SK-N-SH (cell line): Measurements from ENCODE around the gene GRIK3. TPM values are rescaled to one million over a fixed set of nuclear protein-coding genes. Genes with fewer than 3 reads are reported as not detected.

Experiments
- CTCF ChIA-PET: fragments of 300-600, 350-600 bp; formaldehyde crosslinking; extraction: SDS; loops from one replicate; lab custom pipeline; 2021; lab: Yijun Ruan, JAX
- POLR2A ChIA-PET: fragments of 350-600 bp; sonication (Branson Sonifier 250); formaldehyde crosslinking; extraction: SDS; loops from one replicate; lab custom pipeline; 2020; ENCODE audit warnings: antibody characterized with exemption, inconsistent platforms; lab: Yijun Ruan, JAX
- DNase-seq: peaks from one replicate; pipeline ENCODE4 v3.0.0; 2012
- H2AFZ ChIP-seq: fragments of 200-600 bp; sonication (generic); 2 replicates; pipeline ENCODE4 v1.8.1; 2016; ENCODE audit warnings: antibody characterized with exemption, mild to moderate bottlenecking, low read depth
- H3F3A ChIP-seq: fragments of 200-600 bp; sonication (generic); replicated peaks from 2 replicates; pipeline ENCODE3; 2016; ENCODE audit warnings: antibody characterized with exemption, mild to moderate bottlenecking; ENCODE audit not compliant: insufficient read depth
- H3K27ac ChIP-seq, 2 experiments: fragments of 200-500 bp in 1 of 2; fragments of 200-600 bp in 1 of 2; sonication (Bioruptor generic) in 1 of 2; sonication (generic), shearing (Covaris generic) in 1 of 2; 2 replicates each; pipeline versions ENCODE4 v1.5.1 to v1.6.1; 2014 to 2016; ENCODE audit warnings: low read depth in 2 of 2, inconsistent platforms in 1 of 2, low read length in 1 of 2, mild to moderate bottlenecking in 1 of 2, mixed read lengths in 1 of 2
- H3K27me3 ChIP-seq: fragments of 200-600 bp; sonication (generic), shearing (Covaris generic); 2 replicates; pipeline ENCODE4 v1.6.1; 2016; ENCODE audit warnings: mixed run types; ENCODE audit not compliant: insufficient read depth
- H3K36me3 ChIP-seq, 2 experiments: fragments of 200-500 bp in 1 of 2; fragments of 200-600 bp in 1 of 2; sonication (Bioruptor generic) in 1 of 2; sonication (generic) in 1 of 2; replicated peaks in 1 of 2; 2 replicates each; pipeline versions ENCODE3 to v1.5.1; 2014 to 2016; ENCODE audit warnings: low read length in 1 of 2, mild to moderate bottlenecking in 1 of 2; ENCODE audit not compliant: insufficient read depth in 2 of 2, control insufficient read depth in 1 of 2
- H3K4me1 ChIP-seq, 2 experiments: fragments of 200-500 bp in 1 of 2; fragments of 200-600 bp in 1 of 2; sonication (Bioruptor generic) in 1 of 2; sonication (generic), shearing (Covaris generic) in 1 of 2; 2 replicates each; pipeline versions ENCODE4 v1.5.1 to v1.6.1; 2014 to 2016; ENCODE audit warnings: low read depth in 1 of 2, low read length in 1 of 2, mixed run types in 1 of 2; ENCODE audit not compliant: insufficient read depth in 2 of 2, control insufficient read depth in 1 of 2
- H3K4me2 ChIP-seq: fragments of 200-600 bp; sonication (generic), shearing (Covaris generic); 2 replicates; pipeline ENCODE4 v1.6.1; 2017; ENCODE audit warnings: mixed run types
- H3K4me3 ChIP-seq, 2 experiments: fragments of 200-500 bp in 1 of 2; fragments of 200-600 bp in 1 of 2; sonication (Bioruptor generic) in 1 of 2; sonication (generic), shearing (Covaris generic) in 1 of 2; 2 replicates each; pipeline versions ENCODE4 v1.5.1 to v1.8.1; 2014 to 2016; ENCODE audit warnings: low read depth in 2 of 2, inconsistent platforms in 1 of 2, low read length in 1 of 2, mild to moderate bottlenecking in 1 of 2, mixed read lengths in 1 of 2, moderate library complexity in 1 of 2
- H3K79me2 ChIP-seq: fragments of 200-600 bp; sonication (generic); 2 replicates; pipeline ENCODE4 v1.8.1; 2017; ENCODE audit warnings: mild to moderate bottlenecking; ENCODE audit not compliant: insufficient read depth
- H3K9ac ChIP-seq: fragments of 200-600 bp; sonication (generic); 2 replicates; pipeline ENCODE4 v1.6.1; 2017; ENCODE audit warnings: mixed run types
- H3K9me2 ChIP-seq: fragments of 200-600 bp; sonication (generic); 2 replicates; pipeline ENCODE4 v1.6.1; 2017; ENCODE audit warnings: mixed run types
- H3K9me3 ChIP-seq: fragments of 200-600 bp; sonication (generic); 2 replicates; pipeline ENCODE4 v1.6.1; 2017; ENCODE audit warnings: mixed run types, mild to moderate bottlenecking, moderate library complexity
- H4K20me1 ChIP-seq: fragments of 200-600 bp; sonication (generic); 2 replicates; pipeline ENCODE4 v1.6.1; 2017; ENCODE audit warnings: mild to moderate bottlenecking, mixed run types; ENCODE audit not compliant: insufficient read depth
- CHD2 ChIP-seq: fragments of 150-350 bp; IDR thresholded peaks from 2 replicates; pipeline ENCODE4 v1.6.1; 2018; ENCODE audit warnings: low read length; ENCODE audit not compliant: partially characterized antibody
- ELF1 ChIP-seq: IDR thresholded peaks from 2 replicates; pipeline ENCODE4 v1.4.0; 2012
- EZH2phosphoT487 ChIP-seq: fragments of 200-600 bp; sonication (generic); IDR thresholded peaks from 2 replicates; pipeline ENCODE4 v1.6.1; 2017; ENCODE audit warnings: low read depth, mixed run types, mild to moderate bottlenecking, antibody characterized with exemption, moderate library complexity, borderline replicate concordance
- FOSL2 ChIP-seq: IDR thresholded peaks from 2 replicates; pipeline ENCODE4 v1.4.0; 2012; ENCODE audit warnings: low read depth, mild to moderate bottlenecking, moderate library complexity, borderline replicate concordance
- FOXM1 ChIP-seq: IDR thresholded peaks from 2 replicates; pipeline ENCODE4 v1.4.0; 2012; ENCODE audit warnings: low read depth, mild to moderate bottlenecking
- GABPA ChIP-seq: IDR thresholded peaks from 2 replicates; pipeline ENCODE4 v1.4.0; 2012; ENCODE audit warnings: low read depth, mild to moderate bottlenecking
- JUND ChIP-seq: IDR thresholded peaks from 2 replicates; pipeline ENCODE4 v1.4.0; 2012
- MXI1 ChIP-seq: IDR thresholded peaks from 2 replicates; pipeline ENCODE4 v1.6.1; 2012; ENCODE audit warnings: mild to moderate bottlenecking, low read depth, low read length, improper control_type of control experiment
- NFIC ChIP-seq: IDR thresholded peaks from 2 replicates; pipeline ENCODE4 v1.4.0; 2012; ENCODE audit warnings: borderline replicate concordance
- NRF1 ChIP-seq: IDR thresholded peaks from 2 replicates; pipeline ENCODE4 v1.6.1; 2012; ENCODE audit warnings: low read depth, mild to moderate bottlenecking, low read length
- POLR2AphosphoS5 ChIP-seq: IDR thresholded peaks from 2 replicates; pipeline ENCODE4 v1.6.1; 2012; ENCODE audit warnings: low read depth, low read length
- RAD21 ChIP-seq: IDR thresholded peaks from 2 replicates; pipeline ENCODE4 v1.6.1; 2012; ENCODE audit warnings: mild to moderate bottlenecking, low read length
- RFX5 ChIP-seq: IDR thresholded peaks from 2 replicates; pipeline ENCODE4 v1.6.1; 2012; ENCODE audit warnings: mild to moderate bottlenecking, improper control_type of control experiment, low read length
- SIN3A ChIP-seq: IDR thresholded peaks from 2 replicates; pipeline ENCODE4 v1.6.1; 2012; ENCODE audit warnings: low read depth, mild to moderate bottlenecking, low read length, moderate library complexity, borderline replicate concordance
- SMC3 ChIP-seq: IDR thresholded peaks from 2 replicates; pipeline ENCODE4 v1.6.1; 2012; ENCODE audit warnings: low read depth, low read length, improper control_type of control experiment
- TCF12 ChIP-seq: IDR thresholded peaks from 2 replicates; pipeline ENCODE4 v1.4.0; 2012
- TEAD4 ChIP-seq: IDR thresholded peaks from 2 replicates; pipeline ENCODE4 v1.4.0; 2012; ENCODE audit warnings: mild to moderate bottlenecking, borderline replicate concordance; ENCODE audit not compliant: insufficient read depth
- YY1 ChIP-seq: IDR thresholded peaks from 2 replicates; pipeline ENCODE4 v1.4.0; 2012; ENCODE audit warnings: low read depth, mild to moderate bottlenecking
- WGBS: methylation state at CpG from one replicate; pipeline ENCODE4 v1.1.6; 2017; ENCODE audit warnings: low lambda C conversion rate; 5-methylcytosine and 5-hydroxymethylcytosine counted together
- polyA plus RNA-seq, 3 experiments: library from polyadenylated mRNA; depleted of rRNA; stranded (reverse); fragments of >200 nt; gene quantifications; 2 replicates each; pipeline ENCODE4 v1.2.3, GENCODE V29; 2012
- TF ChIP-seq, protein P1 (sequence below): IDR thresholded peaks from 2 replicates; pipeline ENCODE4 v1.6.1; 2012; ENCODE audit warnings: mild to moderate bottlenecking, low read depth, low read length, moderate library complexity
- TF ChIP-seq, protein P2 (sequence below): IDR thresholded peaks from 2 replicates; pipeline ENCODE4 v1.4.0; 2012; ENCODE audit warnings: low read depth, borderline replicate concordance
- TF ChIP-seq, protein P3 (sequence below): IDR thresholded peaks from 2 replicates; pipeline ENCODE4 v1.4.0; 2012; ENCODE audit warnings: low read depth, borderline replicate concordance
- TF ChIP-seq, protein P4 (sequence below): IDR thresholded peaks from 2 replicates; pipeline ENCODE4; 2012
- TF ChIP-seq, protein P5 (sequence below): IDR thresholded peaks from 2 replicates; pipeline ENCODE4 v1.4.0; 2012; ENCODE audit warnings: low read depth

The GRIK3 gene
- polyA plus RNA-seq, 1 of the 3 experiments (the other 2 are of a cell fraction) = not detected

DNA sequence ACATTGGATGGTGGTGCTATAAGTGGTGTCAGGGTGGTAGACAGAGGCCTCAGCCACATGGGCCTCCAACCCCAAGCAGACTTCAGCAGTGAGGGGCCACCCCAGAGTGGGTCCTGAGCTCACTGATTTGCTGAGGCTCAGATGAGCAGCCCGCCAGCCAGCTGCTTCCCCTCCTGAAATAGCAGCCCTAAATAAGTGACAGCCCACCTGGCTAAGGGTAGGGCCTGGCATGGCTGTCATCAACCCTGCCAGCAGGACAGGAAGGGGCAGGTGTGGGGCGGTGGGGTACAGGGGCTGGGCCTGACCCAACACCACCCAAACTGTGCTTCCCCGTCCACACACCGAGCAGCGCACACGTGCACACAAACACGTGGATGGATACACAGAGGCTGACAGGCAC, 79.3 kb downstream of the GRIK3 start:
- Histone ChIP-seq H3K27ac (no peak overlapping the region), H3K4me2 (no peak overlapping the region), H3K27me3 (no peaks in the 10 kb centered on the region), H3K36me3 (no peaks in the 10 kb centered on the region), H3K9me3 (no peaks in the 10 kb centered on the region), H3K9me2 (no peaks in the 10 kb centered on the region), H4K20me1 (no peaks in the 10 kb centered on the region), H3F3A (no peaks in the 10 kb centered on the region), H3K79me2 (no peaks in the 10 kb centered on the region), H3K4me1 (no peaks in the 10 kb centered on the region), H2AFZ (no peak overlapping the region), H3K9ac (no peak overlapping the region), H3K4me3 (no peak overlapping the region)
- DNase-seq = no peak
- CTCF ChIA-PET = no interaction called here
- no peak for TF ChIP-seq FOSL2
- no peak for TF ChIP-seq NFIC
- TF ChIP-seq, protein P1, sequence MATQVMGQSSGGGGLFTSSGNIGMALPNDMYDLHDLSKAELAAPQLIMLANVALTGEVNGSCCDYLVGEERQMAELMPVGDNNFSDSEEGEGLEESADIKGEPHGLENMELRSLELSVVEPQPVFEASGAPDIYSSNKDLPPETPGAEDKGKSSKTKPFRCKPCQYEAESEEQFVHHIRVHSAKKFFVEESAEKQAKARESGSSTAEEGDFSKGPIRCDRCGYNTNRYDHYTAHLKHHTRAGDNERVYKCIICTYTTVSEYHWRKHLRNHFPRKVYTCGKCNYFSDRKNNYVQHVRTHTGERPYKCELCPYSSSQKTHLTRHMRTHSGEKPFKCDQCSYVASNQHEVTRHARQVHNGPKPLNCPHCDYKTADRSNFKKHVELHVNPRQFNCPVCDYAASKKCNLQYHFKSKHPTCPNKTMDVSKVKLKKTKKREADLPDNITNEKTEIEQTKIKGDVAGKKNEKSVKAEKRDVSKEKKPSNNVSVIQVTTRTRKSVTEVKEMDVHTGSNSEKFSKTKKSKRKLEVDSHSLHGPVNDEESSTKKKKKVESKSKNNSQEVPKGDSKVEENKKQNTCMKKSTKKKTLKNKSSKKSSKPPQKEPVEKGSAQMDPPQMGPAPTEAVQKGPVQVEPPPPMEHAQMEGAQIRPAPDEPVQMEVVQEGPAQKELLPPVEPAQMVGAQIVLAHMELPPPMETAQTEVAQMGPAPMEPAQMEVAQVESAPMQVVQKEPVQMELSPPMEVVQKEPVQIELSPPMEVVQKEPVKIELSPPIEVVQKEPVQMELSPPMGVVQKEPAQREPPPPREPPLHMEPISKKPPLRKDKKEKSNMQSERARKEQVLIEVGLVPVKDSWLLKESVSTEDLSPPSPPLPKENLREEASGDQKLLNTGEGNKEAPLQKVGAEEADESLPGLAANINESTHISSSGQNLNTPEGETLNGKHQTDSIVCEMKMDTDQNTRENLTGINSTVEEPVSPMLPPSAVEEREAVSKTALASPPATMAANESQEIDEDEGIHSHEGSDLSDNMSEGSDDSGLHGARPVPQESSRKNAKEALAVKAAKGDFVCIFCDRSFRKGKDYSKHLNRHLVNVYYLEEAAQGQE = no peak
- no peak for TF ChIP-seq EZH2phosphoT487
- no peak for TF ChIP-seq NRF1
- no peak for TF ChIP-seq TEAD4
- 62% methylated on average over 6 of the region's 7 CpGs for WGBS
- POLR2A ChIA-PET = no interaction called here

DNA sequence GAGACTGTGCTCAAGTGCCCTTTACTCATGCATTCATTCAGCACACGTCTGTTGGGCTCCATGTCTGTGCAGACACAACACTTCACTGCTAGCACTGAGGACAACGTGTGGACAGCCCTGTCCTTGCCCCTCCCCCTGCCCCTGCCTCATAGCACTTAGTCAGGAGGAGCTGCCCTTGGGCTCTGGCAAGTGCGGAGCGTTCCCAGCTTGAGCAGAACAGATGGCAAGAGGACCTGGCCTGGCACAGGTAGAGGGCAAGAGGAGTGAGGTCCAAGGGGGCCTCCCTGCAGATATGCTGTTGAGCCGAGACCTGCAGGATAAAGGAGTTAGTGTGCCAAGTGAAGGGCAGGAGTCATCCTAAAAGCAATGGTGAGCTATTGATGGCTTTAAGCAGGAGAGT, 81.3 kb downstream of the GRIK3 start:
- H3K9me3 ChIP-seq = no peaks in the 10 kb centered on the region
- POLR2A ChIA-PET = no interaction called here
- H2AFZ ChIP-seq = no peak overlapping the region
- H3K4me1 ChIP-seq = no peaks in the 10 kb centered on the region
- CTCF ChIA-PET = interaction anchor here (1.1 to 1.7 kb wide), 3 partner anchors 13 to 437 kb away, joined by 3 to 4 read pairs (median 3); no protein-coding TSS in a partner anchor
- 25% methylated on average over 5 of the region's 5 CpGs for WGBS
- H4K20me1 ChIP-seq = no peaks in the 10 kb centered on the region
- H3K27me3 ChIP-seq = no peaks in the 10 kb centered on the region
- H3K79me2 ChIP-seq = no peaks in the 10 kb centered on the region
- H3K9ac ChIP-seq = no peak overlapping the region
- H3K36me3 ChIP-seq = no peaks in the 10 kb centered on the region
- H3K9me2 ChIP-seq = no peaks in the 10 kb centered on the region
- TF ChIP-seq ELF1 (no peak), NFIC (no peak), MXI1 (no peak), RFX5 (no peak), CHD2 (no peak), YY1 (no peak), SIN3A (no peak), TCF12 (no peak), RAD21 (no peak), EZH2phosphoT487 (no peak), JUND (no peak), POLR2AphosphoS5 (no peak), FOXM1 (no peak), GABPA (no peak), SMC3 (no peak)
- TF ChIP-seq, protein P2, sequence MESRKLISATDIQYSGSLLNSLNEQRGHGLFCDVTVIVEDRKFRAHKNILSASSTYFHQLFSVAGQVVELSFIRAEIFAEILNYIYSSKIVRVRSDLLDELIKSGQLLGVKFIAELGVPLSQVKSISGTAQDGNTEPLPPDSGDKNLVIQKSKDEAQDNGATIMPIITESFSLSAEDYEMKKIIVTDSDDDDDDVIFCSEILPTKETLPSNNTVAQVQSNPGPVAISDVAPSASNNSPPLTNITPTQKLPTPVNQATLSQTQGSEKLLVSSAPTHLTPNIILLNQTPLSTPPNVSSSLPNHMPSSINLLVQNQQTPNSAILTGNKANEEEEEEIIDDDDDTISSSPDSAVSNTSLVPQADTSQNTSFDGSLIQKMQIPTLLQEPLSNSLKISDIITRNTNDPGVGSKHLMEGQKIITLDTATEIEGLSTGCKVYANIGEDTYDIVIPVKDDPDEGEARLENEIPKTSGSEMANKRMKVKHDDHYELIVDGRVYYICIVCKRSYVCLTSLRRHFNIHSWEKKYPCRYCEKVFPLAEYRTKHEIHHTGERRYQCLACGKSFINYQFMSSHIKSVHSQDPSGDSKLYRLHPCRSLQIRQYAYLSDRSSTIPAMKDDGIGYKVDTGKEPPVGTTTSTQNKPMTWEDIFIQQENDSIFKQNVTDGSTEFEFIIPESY = no peak
- TF ChIP-seq, protein P3, sequence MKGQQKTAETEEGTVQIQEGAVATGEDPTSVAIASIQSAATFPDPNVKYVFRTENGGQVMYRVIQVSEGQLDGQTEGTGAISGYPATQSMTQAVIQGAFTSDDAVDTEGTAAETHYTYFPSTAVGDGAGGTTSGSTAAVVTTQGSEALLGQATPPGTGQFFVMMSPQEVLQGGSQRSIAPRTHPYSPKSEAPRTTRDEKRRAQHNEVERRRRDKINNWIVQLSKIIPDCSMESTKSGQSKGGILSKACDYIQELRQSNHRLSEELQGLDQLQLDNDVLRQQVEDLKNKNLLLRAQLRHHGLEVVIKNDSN = no peak
- TF ChIP-seq, protein P4, sequence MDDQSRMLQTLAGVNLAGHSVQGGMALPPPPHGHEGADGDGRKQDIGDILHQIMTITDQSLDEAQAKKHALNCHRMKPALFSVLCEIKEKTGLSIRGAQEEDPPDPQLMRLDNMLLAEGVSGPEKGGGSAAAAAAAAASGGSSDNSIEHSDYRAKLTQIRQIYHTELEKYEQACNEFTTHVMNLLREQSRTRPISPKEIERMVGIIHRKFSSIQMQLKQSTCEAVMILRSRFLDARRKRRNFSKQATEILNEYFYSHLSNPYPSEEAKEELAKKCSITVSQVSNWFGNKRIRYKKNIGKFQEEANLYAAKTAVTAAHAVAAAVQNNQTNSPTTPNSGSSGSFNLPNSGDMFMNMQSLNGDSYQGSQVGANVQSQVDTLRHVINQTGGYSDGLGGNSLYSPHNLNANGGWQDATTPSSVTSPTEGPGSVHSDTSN = no peak
- TF ChIP-seq, protein P5, sequence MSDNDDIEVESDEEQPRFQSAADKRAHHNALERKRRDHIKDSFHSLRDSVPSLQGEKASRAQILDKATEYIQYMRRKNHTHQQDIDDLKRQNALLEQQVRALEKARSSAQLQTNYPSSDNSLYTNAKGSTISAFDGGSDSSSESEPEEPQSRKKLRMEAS = no peak
- H3F3A ChIP-seq = no peaks in the 10 kb centered on the region
- no peak overlapping the region for H3K27ac ChIP-seq
- no peak overlapping the region for H3K4me2 ChIP-seq
- DNase-seq = no peak
- no peak overlapping the region for H3K4me3 ChIP-seq
